A549 treated with AZD9567 at 1 μM for 4 hours (cell line): ENCODE measurements around the gene NANOS1. TPM values are rescaled to one million over a fixed set of nuclear protein-coding genes. Genes with fewer than 3 reads are reported as not detected.

ENCODE experiments used
- total RNA-seq: library from RNA; stranded (reverse); fragments of 200-300 nt; extraction: Qiagen RNA extraction; gene quantifications from 5 replicates; pipeline ENCODE4 v1.2.3, GENCODE V29; 2022; ENCODE audit not compliant: insufficient read depth

Gene NANOS1
- 2.6 to 3.7 TPM (median 3.0 TPM) in 5 replicates for total RNA-seq

GRCh38 chr10:119029613-119030420, at the start of gene NANOS1:
NANOS1 (plus strand) TSS chr10:119029714; CDS start chr10:119029802, 88 bp downstream.

DNA sequence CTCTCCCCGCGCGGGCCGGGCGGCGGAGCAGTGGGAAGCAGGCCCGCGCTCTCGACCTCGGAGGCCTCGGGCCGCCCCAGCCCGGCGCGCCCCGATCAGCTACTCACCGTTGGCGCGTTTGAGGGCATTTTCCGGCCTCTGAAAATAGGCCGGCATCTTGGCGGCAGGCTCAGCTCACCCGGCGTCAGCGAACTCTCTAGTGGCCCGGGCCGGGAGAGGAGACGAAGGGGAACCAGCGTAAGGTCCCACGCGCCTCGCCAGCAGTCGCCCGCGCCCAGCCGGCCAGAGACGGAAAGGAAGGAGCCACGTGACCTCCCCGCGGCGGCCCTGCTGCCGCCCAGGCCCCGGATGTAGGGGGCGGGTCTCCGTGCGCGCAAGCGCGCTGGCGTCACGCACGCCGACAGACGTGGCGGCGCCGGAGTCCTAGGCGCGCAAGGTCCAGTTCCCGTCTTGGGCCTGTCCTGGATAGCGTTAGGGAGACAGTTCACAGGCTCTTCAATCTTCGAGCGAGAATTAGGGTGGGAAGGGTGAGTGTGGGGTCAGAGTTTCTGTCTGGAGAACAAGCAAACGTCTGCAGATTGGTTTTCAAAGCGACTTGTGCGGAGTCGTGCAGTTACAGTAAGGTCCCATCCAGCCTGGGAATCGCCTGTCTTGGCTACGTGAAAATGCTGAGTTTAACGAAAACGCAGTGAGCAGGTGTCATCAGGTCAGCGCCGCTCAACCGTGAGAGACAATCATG, 51.2 kb downstream of the NANOS1 start, which contains the start of gene EIF3A:
EIF3A (minus strand) TSS at position 297 of the 739 bp plus-strand sequence; CDS start at position 156, 141 bp downstream.

Other genes with a start within 250 kb of the NANOS1 start
- 123 to 146 TPM (median 131 TPM) in 5 replicates for gene EIF3A, start 51.1 kb downstream of the NANOS1 start, total RNA-seq
- gene DENND10, start 74.4 kb downstream of the NANOS1 start, total RNA-seq = 49.2 to 64.4 TPM (median 62.3 TPM) in 5 replicates
- 38.7 to 68.9 TPM (median 44.2 TPM) in 5 replicates for gene SFXN4, start 136.0 kb downstream of the NANOS1 start, total RNA-seq
- 303 to 365 TPM (median 346 TPM) in 5 replicates for gene PRDX3, start 149.1 kb downstream of the NANOS1 start, total RNA-seq
- gene GRK5, start 177.9 kb downstream of the NANOS1 start, total RNA-seq = 8.0 to 12.1 TPM (median 9.3 TPM) in 5 replicates